Astrocyte (in vitro differentiated cells and primary cell): ENCODE measurements around the gene HHLA2.

ENCODE experiments used
- CTCF ChIP-seq: IDR thresholded peaks from 2 replicates; pipeline ENCODE4 v1.5.1; 2011; ENCODE audit warnings: low read depth, mild to moderate bottlenecking, inconsistent platforms, low read length, moderate library complexity; ENCODE audit not compliant: insufficient read depth
- EZH2 ChIP-seq: IDR thresholded peaks from 2 replicates; pipeline ENCODE4 v1.6.1; 2012; ENCODE audit warnings: mild to moderate bottlenecking, low read length, inconsistent platforms; ENCODE audit not compliant: insufficient read depth

GRCh38 chr3:108311797-108312196, 15.4 kb downstream of the HHLA2 start:
- TF ChIP-seq CTCF (no peak), EZH2 (no peak)
